GM12892 (cell line): Measurements from ENCODE around the gene CX3CR1.
"Not testable (repeated sequence)": the region's sequence is repeated elsewhere in the genome, so short reads cannot be mapped to it uniquely, and the experiment has no call there.

Source experiments
- DNase-seq: peaks from one replicate; pipeline ENCODE4 v3.0.0; 2011; ENCODE audit not compliant: insufficient read length
- FAIRE-seq: peaks from 2 replicates; lab custom pipeline; 2011; peaks lifted over from hg19 to GRCh38; lab: Jason Lieb, UNC
- POLR2A ChIP-seq: IDR thresholded peaks from 2 replicates; pipeline ENCODE4 v1.6.1; 2011; ENCODE audit warnings: low read depth, low read length, control low read depth
- POLR2AphosphoS5 ChIP-seq: IDR thresholded peaks from 2 replicates; pipeline ENCODE4 v1.6.1; 2011; ENCODE audit warnings: low read depth, low read length, control low read depth
- TAF1 ChIP-seq: IDR thresholded peaks from 2 replicates; pipeline ENCODE4 v1.6.1; 2011; ENCODE audit warnings: low read depth, mild to moderate bottlenecking, control low read depth, low read length, borderline replicate concordance

The CX3CR1 gene

GRCh38 chr3:39228496-39228895, 51.3 kb downstream of the CX3CR1 start:
- FAIRE-seq (no peak), DNase-seq (no peak)
- TF ChIP-seq TAF1 (no peak), POLR2AphosphoS5 (no peak), POLR2A (no peak)

- DNase-seq, FAIRE-seq: not testable (repeated sequence)
These were observed 52.2 kb downstream of the CX3CR1 start for GRCh38 chr3:39227596-39227995.

- DNase-seq (no peak), FAIRE-seq (no peak)
- TF ChIP-seq TAF1 (no peak), POLR2AphosphoS5 (no peak), POLR2A (no peak)
These were observed 53.6 kb downstream of the CX3CR1 start for GRCh38 chr3:39226106-39226741.

- no peak for DNase-seq
- no peak for FAIRE-seq
- TF ChIP-seq POLR2AphosphoS5 (no peak), POLR2A (no peak), TAF1 (no peak)
These were observed 55.5 kb downstream of the CX3CR1 start for GRCh38 chr3:39224288-39224687.

GRCh38 chr3:39222939-39223338, 56.9 kb downstream of the CX3CR1 start:
- TF ChIP-seq TAF1: no peak
- no peak for TF ChIP-seq POLR2AphosphoS5
- TF ChIP-seq POLR2A: no peak
- no peak for FAIRE-seq
- DNase-seq: no peak

- peak; percentile 5 for FAIRE-seq
- DNase-seq: no peak
- no peak for TF ChIP-seq TAF1
- TF ChIP-seq POLR2A: no peak
- no peak for TF ChIP-seq POLR2AphosphoS5
These were observed 57.4 kb downstream of the CX3CR1 start for GRCh38 chr3:39222462-39222861.

- TF ChIP-seq TAF1 (no peak), POLR2A (no peak), POLR2AphosphoS5 (no peak)
- DNase-seq: no peak
- no peak for FAIRE-seq
These were observed 58.7 kb downstream of the CX3CR1 start for GRCh38 chr3:39221141-39221530.

- no peak for TF ChIP-seq POLR2AphosphoS5
- TF ChIP-seq TAF1: no peak
- no peak for TF ChIP-seq POLR2A
- DNase-seq (no peak), FAIRE-seq (peak; percentile 82)
These were observed 59.3 kb downstream of the CX3CR1 start for GRCh38 chr3:39220407-39221140.

GRCh38 chr3:39219702-39220101, 60.1 kb downstream of the CX3CR1 start:
- no peak for DNase-seq
- TF ChIP-seq TAF1 (no peak), POLR2A (no peak), POLR2AphosphoS5 (no peak)
- FAIRE-seq: peak; percentile 50

GRCh38 chr3:39216176-39216790, 63.6 kb downstream of the CX3CR1 start:
- TF ChIP-seq TAF1 (no peak), POLR2AphosphoS5 (no peak), POLR2A (no peak)
- DNase-seq (peak; percentile 38), FAIRE-seq (peak; percentile 88)

- DNase-seq (no peak), FAIRE-seq (no peak)
- TF ChIP-seq POLR2AphosphoS5: no peak
- no peak for TF ChIP-seq TAF1
- no peak for TF ChIP-seq POLR2A
These were observed 66.2 kb downstream of the CX3CR1 start for GRCh38 chr3:39213613-39214012.
